GM18526 (cell line): ENCODE results near the gene IGFBP7.

Experiments
- POLR2A ChIP-seq: IDR thresholded peaks from 3 replicates; pipeline ENCODE4 v1.6.1; 2011; ENCODE audit not compliant: insufficient read length; ENCODE audit errors: extremely low read depth

The IGFBP7 gene

DNA sequence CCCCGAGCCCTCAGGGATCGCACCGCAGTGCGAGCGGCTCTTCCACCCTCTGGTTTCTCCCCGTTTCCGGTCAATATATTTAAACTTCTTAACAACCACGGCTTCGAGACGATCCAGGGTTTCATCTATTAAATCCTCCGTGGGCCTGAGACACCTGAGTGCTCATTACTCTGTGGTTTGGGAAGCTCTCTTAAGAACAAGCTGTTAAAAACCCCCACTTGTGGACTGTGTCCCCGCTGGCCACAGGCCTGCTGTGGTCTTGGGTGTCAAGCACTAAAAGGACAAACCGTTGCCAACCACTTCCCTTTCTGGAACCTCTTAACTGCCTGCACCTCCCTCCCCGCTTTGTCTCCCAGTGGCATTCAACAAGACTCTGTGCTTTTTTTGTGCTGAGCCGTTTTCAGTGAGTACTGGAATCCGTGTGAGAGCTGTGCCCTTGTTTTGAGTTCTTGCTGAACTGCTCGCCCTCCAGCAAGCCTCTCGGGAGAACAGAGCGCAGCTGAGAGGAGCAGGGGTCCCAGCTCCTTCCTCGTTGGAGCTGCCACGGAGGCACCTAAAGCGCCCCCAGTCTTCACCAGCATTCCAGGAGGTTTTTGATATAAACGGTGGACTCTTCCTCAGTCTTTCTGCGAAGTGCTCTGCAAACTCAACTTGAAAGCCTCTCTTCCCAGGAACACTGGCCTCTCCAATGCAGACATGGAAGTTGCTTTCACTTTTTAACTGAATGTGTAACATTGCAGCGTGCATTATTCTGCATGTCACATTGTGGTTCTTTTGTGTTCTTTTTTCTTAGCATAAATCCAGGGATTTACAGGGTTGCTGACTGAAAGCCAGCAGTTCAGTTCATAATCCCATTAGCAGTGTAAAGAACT is 691 bp upstream of the IGFBP7 start:
- TF ChIP-seq POLR2A: no peak

- TF ChIP-seq POLR2A: no peak
Measured at GRCh38 chr4:57109411-57109846, 756 bp downstream of the IGFBP7 start.

DNA sequence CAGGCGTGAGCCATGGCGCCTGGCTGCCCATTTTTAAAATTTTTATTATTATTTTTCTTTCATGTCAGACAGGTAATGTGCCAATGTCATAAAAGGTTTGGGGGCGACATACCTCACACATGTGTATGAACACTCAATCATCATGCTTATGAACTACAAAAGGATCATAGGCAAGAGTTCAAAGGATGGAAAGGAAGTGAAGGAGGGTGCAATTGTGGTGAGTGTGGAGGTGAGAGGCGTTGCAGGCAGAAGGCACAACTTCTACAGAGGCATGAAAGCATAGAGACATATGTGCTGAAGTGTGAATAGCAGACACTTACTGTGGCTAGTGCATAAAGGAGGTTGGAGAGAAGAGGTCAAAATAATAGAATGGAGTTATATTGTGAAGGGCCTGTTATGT is 4.0 kb downstream of the IGFBP7 start:
- TF ChIP-seq POLR2A: no peak

DNA sequence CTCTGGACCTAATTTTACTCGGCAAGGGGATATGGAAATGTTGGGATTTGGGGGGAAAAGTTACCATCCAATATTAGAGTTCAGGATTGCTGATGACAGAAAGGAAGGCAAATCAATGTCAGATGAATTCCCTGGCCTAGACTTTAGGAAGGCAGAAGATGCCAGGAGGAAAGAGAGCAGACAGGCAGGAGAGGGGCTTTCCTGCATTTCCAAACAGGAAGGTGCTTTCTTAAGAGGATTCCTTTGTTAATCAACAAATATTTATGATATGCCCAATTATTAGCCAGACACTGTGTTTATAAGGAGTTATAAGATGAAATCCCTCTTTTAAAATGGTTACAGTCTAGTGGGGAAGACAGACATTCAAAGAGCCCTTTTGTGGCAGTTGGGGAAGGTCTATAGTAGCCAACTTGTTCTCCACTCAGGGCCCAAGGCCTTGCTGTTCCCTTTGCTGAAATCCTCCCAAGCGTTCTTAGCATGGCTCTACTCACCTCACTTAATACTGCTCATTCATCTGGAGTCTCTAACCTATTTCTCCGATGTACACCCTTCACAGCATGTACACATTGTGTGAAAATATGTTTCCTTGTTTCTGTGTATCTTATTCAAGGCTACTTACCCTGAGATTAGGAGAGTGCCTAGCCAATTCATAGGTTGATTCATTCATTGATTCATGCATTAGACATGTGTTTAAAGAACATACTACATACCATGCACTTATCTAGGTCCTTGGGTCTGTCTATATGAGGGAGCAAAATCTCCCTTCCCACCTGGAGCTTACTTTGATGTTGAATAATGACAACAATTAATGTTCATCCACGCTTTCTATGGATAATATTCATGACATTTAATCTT is 5.3 kb downstream of the IGFBP7 start:
- no peak for TF ChIP-seq POLR2A

DNA sequence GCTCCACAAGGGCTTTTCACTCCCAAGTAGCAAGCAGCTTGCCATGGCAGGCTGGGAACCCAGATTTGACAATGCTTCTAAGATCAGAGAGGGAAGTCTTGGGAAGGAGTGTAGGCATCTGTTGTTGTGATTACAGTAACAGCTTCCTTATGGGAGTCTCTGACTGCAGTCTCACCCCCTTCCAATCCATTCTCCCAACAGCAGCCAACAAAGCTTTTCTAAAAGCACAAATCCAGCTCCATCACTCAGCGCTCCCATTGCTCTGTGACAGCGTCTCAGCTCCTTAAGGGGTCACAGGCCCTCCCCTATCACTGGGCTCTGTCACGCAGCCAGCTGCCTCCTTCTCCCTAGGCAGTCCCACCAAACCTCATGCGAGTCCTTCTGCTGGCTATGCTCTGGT is 7.1 kb downstream of the IGFBP7 start:
- no peak for TF ChIP-seq POLR2A

DNA sequence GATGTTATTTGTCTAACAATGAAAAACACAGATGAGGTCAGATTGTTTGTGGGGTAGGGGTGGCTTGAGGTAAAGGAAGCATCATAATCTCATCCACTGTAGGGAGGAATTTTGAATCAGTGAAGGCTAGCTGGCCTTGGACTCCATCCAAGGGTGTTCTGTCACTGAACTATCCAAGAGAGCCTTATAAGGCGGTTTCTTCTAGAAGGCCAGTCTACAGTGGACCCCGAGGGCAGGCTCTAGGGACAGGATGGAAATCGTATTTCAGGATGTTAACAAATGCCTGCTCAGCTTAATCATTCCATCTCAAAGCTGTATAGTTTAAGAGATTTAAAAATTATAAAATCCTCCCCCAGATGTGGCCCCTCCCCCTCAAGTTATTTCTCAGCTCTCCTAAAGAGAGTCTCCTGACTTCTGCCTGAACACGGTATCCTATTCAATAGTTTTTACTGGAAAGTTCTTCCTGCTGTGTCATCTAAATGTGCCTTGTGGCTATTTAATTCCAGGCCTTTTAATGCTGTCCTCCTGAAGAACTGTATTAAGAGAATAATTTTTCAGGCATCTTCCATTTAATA is 8.0 kb downstream of the IGFBP7 start:
- no peak for TF ChIP-seq POLR2A

- no peak for TF ChIP-seq POLR2A
Measured at GRCh38 chr4:57100979-57101651, 9.1 kb downstream of the IGFBP7 start.

DNA sequence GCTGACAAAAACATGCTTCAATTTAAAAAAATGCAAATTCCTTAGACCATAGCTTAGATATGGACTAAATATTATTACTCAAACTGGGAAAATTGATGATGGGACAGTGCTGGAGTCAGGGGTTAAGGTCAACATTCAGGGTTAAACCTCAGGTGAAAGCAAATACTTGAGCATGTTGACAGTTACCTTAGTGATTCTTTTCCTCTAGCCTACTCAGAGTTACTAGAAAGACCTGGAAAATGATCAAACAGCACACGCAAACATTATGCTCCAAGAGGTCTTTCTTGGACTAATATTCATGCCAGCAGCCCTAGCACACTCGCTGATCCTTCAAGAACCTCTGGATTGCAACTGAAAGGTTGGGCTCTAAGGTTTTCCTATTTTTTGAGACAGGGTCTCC is 10.8 kb downstream of the IGFBP7 start:
- no peak for TF ChIP-seq POLR2A

GRCh38 chr4:57098941-57099340 is 11.2 kb downstream of the IGFBP7 start:
- no peak for TF ChIP-seq POLR2A

- TF ChIP-seq POLR2A: no peak
Measured at GRCh38 chr4:57098415-57098814, 11.8 kb downstream of the IGFBP7 start.

DNA sequence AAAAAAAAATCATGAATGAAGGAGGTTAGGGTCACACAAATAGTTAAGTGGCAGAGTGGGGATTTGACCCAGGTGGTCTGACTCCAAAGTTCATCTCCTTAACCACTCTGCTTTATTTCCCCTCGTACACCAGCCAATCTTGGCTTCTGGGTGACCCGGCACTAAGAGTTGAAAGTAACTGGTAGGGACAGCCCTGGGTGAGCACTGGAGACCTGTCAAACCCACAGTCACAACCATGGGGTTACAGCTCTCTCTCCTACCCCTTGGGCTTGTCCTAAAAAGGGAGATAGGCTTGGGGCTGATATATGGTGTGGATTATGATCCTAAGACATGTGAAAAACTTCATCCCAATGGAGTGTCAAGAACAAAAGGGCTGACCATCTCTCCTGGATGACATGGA is 12.5 kb downstream of the IGFBP7 start:
- no peak for TF ChIP-seq POLR2A

DNA sequence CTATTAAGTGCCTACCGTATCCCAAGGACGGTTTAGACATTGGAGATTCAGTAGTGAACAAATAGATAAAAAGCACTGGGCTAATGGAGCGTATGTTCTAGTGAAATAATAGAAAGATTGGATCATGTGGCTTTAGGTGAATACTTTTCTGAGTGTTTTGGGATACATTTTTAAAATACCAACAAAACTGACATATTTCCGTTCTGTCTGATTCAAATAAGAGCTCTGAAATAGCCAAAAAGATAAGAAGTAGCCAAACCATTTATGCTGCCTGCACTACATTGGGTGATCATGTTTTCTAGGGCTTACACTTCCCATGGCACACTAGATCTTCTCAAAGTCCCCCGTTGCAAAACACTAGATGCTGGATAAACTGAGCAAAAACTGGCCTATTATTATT is 14.2 kb downstream of the IGFBP7 start:
- no peak for TF ChIP-seq POLR2A

DNA sequence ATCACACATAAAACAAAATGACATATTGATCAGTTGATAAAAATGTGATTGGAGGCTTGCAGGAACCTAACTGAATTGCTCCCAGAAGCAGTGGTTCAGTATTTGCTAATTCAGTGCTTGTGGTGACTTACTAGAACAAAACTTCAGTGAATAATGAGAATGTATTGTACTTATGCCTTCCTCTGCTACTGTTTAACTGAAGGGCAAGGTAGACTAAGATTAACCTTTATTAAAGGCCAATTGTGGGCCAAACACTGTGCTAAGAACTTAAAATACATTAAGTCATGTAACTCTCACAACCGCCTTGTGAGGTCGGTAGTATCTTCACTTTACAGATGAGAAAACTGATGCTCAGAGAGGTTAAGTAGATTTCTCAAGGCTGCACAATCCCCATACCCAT is 14.9 kb downstream of the IGFBP7 start:
- no peak for TF ChIP-seq POLR2A

DNA sequence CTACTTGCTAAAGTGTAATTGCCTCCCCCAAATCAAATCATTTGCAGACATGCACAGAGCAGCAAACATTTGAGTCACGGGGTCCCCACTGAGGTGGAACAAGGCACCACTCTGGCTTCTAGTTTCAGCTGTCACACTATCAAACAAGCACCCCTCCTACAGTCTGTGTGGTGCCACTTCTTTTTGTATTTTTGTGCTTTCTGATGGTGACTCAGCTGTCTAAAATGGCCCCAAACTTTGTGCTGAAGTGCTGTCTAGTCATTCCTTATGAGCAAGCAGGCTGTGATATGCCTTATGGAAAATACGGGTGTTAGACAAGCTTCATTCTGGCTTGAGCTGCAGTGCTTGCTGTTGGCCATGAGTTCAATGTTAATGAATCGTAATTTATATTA is 15.4 kb downstream of the IGFBP7 start:
- TF ChIP-seq POLR2A: no peak
